SIG-M5 treated with dmso at 0.1 percent for 504 hours (cell line): ENCODE measurements around the gene TSPYL2.
A peak's percentile ranks its signal among the peaks of the same experiment; 100 is the strongest.

ENCODE experiments used
- DNase-seq: peaks from one replicate; lab custom pipeline; 2025; ENCODE audit not compliant: unreplicated experiment; lab: John Stamatoyannopoulos, UW

TSPYL2 gene

GRCh38 chrX:53078943-53079342, 3.2 kb upstream of the TSPYL2 start:
- DNase-seq, result no peak

- no peak for DNase-seq
Measured at GRCh38 chrX:53080628-53081580, 1.3 kb upstream of the TSPYL2 start.

GRCh38 chrX:53082773-53083616, 828 bp downstream of the TSPYL2 start:
- no peak for DNase-seq

GRCh38 chrX:53084043-53084570, 1.9 kb downstream of the TSPYL2 start:
- no peak for DNase-seq

- no peak for DNase-seq
Measured at GRCh38 chrX:53084863-53085262, 2.7 kb downstream of the TSPYL2 start.

- no peak for DNase-seq
Measured at GRCh38 chrX:53085661-53086229, 3.6 kb downstream of the TSPYL2 start.

GRCh38 chrX:53086464-53086863, 4.3 kb downstream of the TSPYL2 start:
- DNase-seq, result no peak

GRCh38 chrX:53087388-53087831, 5.2 kb downstream of the TSPYL2 start:
- DNase-seq, result no peak

GRCh38 chrX:53088136-53088974, 6.2 kb downstream of the TSPYL2 start:
- DNase-seq, result no peak

GRCh38 chrX:53089224-53089842, 7.2 kb downstream of the TSPYL2 start:
- DNase-seq, result peak; percentile 65

- DNase-seq, result no peak
Measured at GRCh38 chrX:53089925-53090324, 7.8 kb downstream of the TSPYL2 start.

- no peak for DNase-seq
Measured at GRCh38 chrX:53091354-53091753, 9.2 kb downstream of the TSPYL2 start.

GRCh38 chrX:53093177-53093655, 11.0 kb downstream of the TSPYL2 start:
- DNase-seq, result peak; percentile 62

GRCh38 chrX:53093748-53094581, 11.8 kb downstream of the TSPYL2 start, which contains the start of gene KANTR:
Gene KANTR, plus strand, starts transcription at chrX:53094142. Its CDS starts 30,131 bp downstream, at chrX:53124273.
- peak; percentile 93 for DNase-seq

GRCh38 chrX:53094582-53094905, 12.4 kb downstream of the TSPYL2 start:
- no peak for DNase-seq

GRCh38 chrX:53095796-53096195, 13.6 kb downstream of the TSPYL2 start:
- no peak for DNase-seq

- no peak for DNase-seq
Measured at GRCh38 chrX:53114864-53115549, 32.8 kb downstream of the TSPYL2 start.

GRCh38 chrX:53115550-53115874, 33.3 kb downstream of the TSPYL2 start:
- no peak for DNase-seq
